ENCODE results near the gene PCDH9.
"Not testable (repeated sequence)": the region's sequence is repeated elsewhere in the genome, so short reads cannot be mapped to it uniquely, and the experiment has no call there.

PCDH9 gene

DNA sequence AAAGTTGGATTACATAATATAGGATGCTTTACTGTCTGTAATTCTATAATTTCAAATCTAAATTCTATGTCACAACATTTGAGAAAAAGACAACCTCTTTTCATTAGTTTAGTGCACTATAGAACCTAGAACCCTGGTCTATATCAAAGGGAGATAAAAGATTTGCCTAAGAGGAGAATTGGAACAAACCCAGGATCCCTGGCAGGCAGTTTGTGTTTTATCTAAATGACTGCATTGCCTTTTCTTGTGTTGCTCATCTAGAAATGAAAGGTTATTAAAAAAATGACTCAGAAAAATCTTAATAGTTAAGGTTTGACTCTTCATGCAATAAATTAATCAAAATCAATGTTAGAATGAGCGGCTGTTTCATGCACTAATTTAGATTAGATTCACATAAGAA is 96.7 kb downstream of the PCDH9 start:
- in situ Hi-C loops (cut with HindIII; ENCODE audit: low sequenced_read_pairs), result no loop called here

DNA sequence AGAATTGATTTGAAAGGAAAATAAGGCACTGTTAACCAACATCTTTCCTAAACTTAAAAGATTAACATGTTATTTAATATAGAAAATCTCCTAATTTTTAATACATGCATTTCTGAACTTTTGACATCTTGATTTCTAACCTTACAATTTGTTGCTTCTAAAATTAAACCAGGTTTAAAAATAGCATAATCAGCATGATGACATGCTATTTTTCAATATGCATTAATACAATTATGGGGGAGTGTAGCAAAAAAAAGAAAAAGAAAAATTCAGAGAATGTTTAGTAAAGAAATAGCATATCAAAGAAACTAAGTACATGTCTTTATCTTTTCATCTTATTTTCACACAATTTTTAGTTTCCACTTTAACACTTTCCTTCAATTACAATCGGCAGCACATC is 98.7 kb downstream of the PCDH9 start:
- in situ Hi-C loops (cut with HindIII; ENCODE audit: low sequenced_read_pairs), result no loop called here

DNA sequence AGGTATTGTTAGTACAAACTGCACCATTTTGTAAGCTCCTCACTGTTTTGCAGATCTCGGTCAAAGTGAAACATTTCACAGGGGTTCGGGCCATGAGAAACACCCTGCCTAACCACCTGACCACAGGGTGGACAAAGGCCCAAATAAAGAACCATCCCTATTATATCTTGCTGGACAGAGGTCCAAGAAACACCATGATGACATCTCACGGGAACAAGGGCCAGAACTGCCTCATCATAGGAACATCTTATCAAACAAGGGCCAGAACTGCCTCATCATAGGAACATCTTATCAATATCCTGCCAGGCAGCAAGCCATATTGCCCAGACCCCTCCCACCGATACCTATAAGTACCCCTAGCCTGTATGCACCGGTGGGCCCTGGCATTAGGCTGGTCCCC is 99.7 kb downstream of the PCDH9 start:
- in situ Hi-C loops (cut with HindIII; ENCODE audit: low sequenced_read_pairs), result no loop called here

DNA sequence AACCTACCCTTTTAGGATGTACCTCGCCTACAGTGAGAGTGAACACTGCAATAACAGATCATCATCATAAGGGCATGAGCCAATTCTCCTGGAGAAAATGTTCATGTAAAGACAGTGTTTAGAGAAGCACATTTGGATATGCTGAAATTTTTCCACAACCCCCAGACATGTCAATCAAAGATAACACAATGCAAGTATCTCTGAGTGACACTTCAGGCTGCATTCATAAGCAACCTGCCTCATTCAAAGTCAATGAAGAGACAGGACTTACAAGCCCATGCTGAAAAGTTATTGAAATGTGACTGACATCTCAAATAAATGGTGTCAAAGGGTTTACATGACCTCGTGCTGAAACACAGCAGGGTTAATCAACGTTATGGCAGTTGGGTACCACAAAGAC is 102.0 kb downstream of the PCDH9 start:
- in situ Hi-C loops (cut with HindIII; ENCODE audit: low sequenced_read_pairs), result no loop called here

DNA sequence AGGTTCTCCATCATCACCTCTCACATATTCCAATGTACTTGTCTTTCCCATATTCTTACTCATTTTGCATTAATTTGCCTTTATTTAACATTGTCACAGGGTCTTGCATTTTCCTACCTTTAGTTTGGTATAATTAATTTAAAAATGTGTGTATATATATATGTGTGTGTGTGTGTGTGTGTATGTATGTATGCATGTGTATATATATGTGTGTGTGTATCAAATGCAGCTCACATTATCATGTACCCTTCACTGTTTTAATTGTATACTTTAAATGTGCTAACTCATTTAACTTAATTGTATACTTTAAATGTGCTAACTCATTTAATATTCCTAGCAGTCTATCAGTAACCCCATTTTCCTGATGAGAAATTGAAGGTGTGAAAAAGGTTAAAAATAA is 104.5 kb downstream of the PCDH9 start:
- in situ Hi-C loops (cut with HindIII; ENCODE audit: low sequenced_read_pairs), result no loop called here

DNA sequence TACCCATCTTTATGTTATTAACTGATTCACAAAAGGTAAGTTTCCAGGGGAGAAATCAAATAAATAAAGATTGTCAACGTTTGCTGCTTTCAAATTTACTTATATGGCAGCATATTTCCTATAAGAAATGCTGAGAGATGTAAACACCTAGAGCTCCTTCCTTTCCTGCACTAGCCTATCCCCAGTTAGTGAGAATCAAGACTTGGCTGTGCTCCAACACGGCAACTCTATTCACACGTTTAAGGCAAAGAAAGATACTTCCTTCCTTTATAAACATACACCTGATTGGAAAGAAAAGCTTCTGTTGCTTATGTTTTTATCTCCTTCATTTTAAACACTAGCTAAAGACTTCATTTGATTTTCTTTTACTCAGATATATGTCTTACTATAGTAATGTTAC is 107.0 kb downstream of the PCDH9 start:
- in situ Hi-C loops (cut with HindIII; ENCODE audit: low sequenced_read_pairs), result no loop called here

DNA sequence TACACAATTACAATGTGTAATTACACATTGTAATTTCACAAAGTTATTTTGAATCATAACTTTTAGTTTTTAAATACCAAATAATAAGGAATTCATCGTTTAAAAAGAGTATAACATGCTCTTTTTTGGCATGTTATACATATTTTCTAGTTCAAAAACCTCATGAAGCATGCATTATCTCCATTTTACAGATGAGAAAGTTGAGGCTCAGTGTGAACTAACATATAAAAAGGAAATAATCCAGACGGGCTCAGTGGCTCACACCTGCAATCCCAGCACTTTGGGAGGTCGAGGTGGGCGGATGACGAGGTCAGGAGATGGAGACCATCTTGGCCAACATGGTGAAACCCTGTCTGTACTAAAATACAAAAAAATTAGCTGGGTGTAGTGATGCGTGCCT is 107.9 kb downstream of the PCDH9 start:
- in situ Hi-C loops (cut with HindIII; ENCODE audit: low sequenced_read_pairs), result no loop called here

DNA sequence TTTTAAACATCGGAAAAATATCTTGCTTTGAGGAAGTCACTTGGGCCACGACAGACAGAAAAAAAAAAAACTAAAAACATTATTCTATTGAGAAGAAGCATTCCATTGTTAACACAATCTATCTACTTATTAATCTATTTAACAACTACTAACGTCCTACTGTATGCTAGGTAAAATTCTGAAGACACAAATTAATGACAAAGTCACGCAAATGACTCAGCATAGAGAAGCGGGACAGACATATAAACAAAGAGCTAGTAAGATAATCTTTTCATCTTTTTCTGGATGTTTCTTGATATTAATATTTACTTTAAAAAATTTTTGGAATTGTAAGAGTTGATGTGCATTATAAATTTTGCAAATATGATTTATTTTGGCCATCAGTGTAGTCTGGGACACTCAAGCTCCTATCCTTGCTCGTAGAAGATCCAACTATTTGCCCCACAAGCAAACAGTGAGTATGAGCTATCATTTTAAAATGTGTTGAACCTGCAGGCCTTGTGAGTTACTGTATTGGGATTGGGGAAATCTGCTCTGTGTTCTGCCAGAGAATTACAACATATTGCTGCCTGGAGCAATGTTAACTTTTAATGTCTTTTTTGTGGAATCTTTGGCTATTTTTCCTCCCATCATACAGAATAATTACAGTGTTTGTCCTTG is 109.1 kb downstream of the PCDH9 start:
- in situ Hi-C loops (cut with HindIII; ENCODE audit: low sequenced_read_pairs), result no loop called here

DNA sequence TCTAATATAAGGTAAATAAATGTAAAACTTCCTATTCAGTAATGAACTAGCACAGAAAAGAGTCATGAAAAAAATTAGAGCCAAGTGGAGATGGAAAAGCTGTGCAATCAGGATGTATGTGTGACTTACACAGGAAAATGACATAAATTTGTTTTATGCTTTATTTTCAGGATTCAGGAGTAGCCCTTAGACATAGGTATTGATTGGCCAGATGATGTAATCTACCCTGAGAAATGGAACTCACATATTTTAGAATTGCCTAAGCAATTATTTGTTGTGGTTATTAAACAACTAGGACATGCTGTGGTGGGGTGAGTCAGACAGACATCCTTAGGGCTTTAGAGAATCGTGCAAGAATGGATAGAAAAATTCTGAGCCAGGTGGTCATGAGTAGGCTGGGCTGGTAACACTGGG is 110.6 kb downstream of the PCDH9 start:
- in situ Hi-C loops (cut with HindIII; ENCODE audit: low sequenced_read_pairs), result no loop called here

DNA sequence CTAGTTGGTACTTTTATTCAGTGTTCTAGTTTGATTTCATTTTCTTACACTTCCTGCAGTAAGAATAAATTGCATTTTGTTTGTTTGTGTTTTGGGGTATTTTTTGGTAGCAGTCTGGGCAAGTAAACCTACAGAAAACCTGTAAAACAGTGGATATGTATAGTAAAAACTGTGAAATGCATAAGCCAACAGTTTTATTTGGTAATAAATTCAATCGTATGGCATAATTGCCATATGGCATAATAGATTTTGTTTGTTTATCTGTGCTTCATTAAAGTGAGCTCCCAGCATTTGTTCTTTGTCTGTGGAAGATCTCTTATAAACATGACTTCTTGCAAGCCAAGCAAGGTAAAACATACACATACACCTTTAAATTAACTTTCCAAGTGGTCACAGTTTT is 111.9 kb downstream of the PCDH9 start:
- in situ Hi-C loops (cut with HindIII; ENCODE audit: low sequenced_read_pairs), result no loop called here

DNA sequence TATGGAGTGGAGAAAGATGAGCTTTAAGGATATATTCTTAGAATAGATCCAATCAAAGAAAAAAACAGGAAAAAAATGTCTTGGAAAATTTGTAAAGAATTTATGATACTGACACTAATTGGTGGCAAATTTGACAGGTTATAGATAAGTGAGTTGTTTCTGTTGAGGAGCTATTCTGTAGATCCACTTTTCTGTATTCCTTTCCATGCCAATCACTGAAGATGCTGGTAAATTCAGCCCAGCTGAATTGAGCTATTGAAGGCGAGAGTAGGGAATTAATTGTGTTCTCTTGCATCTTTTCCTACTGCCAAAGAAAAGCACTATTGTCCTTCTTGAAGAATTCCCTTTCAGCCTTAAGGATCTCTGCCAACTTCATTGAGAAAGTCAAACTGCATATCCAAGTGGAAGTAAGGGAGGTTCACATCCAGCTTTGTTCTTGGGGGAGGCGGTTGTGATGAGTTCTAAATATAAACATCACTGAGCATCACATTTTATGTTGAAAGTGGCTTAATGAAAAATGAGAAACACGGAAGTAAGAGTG is 113.1 kb downstream of the PCDH9 start:
- in situ Hi-C loops (cut with HindIII; ENCODE audit: low sequenced_read_pairs), result no loop called here

DNA sequence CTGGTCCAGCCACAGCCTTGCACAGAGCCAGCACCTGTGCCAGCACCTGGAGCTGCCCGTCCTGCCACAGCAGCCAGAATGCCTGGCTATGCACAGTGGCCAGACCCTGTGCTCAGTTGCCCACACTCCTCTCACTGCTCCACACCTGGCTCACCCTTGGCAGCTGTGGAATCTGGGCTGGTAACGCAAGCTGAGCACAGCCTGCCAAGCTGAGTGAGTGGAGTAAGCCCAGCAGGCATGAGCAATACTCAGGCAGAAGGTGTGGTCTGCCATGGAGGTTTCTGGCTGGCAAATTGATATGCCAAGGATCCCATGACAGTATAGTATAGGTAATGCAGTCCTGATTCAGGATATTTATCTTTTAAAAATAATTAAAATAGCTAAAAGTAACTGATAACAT is 122.2 kb downstream of the PCDH9 start:
- in situ Hi-C loops (cut with HindIII; ENCODE audit: low sequenced_read_pairs), result no loop called here

DNA sequence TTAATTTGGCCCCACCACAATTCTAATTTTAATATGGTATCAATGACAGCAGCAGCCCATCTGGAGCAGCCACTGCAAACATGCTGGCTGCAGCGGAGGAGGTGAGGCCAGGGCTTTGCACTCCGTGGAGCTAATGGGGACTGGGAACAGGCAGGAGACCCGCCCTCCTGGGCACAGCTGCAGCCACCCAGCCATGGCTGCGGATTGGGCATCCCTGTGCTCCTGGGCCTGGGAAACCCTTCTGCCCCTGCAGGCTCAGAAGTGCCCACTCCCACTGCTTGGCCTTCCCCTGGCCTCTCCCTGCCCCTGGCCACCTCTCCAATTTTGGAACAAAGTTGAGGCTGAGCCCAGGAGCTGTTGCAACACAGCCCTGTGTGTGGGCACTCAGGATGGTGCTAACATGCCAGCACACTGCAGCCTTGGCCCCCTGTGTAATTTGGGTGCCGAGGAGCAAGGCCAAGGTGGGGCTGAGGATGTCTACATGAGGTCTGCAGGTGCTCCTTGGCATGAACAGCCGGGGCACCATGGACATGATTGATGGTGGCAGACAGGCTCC is 123.6 kb downstream of the PCDH9 start:
- in situ Hi-C loops (cut with HindIII; ENCODE audit: low sequenced_read_pairs), result no loop called here

DNA sequence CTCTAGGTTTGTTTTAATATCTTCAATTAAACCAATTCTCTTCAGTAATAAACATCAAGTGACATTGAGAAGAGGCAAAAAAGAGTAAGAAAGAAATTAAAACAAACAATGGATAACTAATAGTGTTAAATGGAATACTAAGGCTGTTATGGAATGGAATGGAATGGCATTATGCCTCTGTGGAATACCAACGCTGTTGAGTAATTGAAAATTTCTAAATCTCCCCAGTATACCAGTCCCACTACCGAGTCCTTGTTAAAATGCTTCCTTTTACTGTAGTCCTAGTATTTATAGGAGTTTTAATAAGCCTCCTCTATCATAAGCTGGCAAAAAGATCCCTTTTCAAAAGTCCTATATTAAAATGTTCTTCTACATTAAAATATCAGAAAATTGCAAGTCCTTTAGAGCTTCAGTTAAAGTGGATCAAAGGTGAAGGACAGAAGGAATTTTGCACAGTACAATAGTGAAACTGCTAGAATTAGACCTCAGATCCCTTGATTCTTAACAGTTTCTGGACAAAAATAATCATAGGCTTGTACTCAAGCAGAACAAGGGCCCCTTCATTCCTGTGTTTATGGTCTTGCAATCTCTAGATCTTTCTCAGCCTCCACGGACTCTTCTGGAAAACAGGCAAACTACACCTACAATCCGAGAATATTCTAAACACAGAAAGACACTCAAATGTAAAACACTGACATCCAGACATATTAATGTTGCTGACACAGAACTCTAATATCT is 128.2 kb downstream of the PCDH9 start:
- in situ Hi-C loops (cut with HindIII; ENCODE audit: low sequenced_read_pairs), result no loop called here

DNA sequence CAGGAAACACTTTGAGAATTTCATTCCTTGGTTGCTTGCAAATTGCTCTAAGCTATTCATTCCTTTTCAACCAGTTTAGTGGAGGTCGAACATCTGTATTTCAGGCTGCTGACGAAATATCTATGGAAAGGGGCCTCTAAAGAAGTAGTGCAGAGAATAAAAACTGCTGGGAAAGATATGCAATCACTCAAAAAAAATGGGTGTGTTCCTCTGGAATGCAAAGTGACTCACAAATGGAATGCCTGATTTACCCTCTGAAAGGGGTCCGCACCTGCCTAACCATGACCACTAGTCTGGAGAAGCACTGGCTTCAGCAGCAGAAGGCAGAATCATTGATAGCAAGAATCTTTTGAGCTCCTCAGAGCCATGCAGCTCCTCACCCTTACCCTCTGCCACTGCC is 129.4 kb downstream of the PCDH9 start:
- in situ Hi-C loops (cut with HindIII; ENCODE audit: low sequenced_read_pairs), result no loop called here

DNA sequence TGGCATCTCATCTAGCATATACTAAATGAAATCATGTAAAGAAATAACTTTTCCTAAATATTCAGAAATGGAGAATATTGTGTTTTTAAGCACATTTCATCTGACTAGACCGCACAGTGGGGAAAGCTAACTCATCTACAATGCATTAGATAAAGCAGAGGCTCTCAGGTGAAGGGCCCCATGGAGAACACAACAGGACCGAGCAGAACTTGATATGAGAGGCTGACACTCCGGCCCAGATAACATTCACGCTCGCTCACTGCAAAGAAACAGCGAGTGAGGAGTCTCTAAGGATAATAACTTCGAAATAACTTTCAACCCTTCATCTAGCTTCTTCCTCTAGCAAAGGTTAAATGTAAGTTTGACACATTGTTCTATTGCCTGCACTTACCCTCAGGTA is 130.6 kb downstream of the PCDH9 start:
- in situ Hi-C loops (cut with HindIII; ENCODE audit: low sequenced_read_pairs), result no loop called here

DNA sequence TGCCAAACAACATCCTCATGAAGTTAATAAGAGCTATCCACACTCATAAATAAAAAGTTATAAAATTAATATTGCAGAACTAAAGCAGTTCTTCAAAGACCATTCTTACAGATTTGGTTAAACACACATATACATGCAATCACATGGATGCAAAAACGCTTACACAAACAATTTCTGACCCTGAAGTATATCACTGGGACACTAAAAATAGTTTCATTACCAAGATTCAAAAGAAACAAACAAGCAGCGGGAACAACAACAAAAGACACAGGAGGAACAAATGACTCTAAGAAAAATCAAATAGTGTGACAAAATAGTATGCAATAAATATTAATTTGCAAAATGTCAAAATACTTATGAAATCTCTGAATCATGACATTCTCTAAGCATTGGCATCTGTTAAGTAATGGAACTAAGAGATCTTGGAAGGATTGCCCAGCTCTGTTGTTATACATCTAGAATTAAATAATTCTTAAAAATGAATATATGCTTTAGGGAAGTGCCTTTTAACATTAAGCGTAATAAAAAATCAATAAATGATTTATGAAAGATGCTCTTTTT is 132.2 kb downstream of the PCDH9 start:
- in situ Hi-C loops (cut with HindIII; ENCODE audit: low sequenced_read_pairs), result no loop called here

DNA sequence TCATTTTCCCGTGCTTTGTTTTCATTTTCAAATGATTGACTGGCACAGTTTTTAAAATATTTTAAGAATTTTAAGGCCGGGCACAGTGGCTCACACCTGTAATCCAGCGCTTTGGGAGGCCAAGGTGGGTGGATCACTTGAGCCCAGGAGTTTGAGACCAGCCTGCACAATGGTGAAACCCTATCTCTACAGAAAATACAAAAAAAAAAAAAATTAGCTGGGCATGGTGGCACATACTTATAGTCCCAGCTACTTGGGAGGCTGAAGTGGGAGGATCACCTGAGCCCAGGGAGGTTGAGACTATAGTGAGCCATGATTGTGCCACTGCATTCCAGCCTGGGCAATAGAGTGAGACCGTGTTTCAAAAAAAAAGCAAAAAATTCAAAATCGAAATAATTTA is 133.2 kb downstream of the PCDH9 start:
- in situ Hi-C loops (cut with HindIII; ENCODE audit: low sequenced_read_pairs), result not testable (repeated sequence)

DNA sequence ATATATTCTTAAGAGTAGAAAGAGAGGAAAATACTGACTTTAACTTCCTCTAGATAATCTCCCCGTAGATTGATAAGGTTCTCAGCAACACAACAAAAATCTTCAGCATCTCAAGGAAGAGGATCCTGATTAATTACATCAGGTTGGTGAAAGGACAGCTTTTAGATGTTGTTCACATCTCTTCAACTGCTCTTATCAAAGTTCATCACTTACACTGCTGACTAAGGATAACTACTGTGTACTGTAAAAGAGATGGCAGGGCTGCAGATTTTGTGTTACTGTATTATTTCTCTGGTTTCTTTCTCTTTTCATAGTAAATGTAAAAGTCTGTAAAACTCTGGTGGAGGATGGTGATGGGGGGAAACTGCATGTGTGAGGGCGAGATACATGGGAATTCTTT is 133.7 kb downstream of the PCDH9 start:
- in situ Hi-C loops (cut with HindIII; ENCODE audit: low sequenced_read_pairs), result no loop called here

DNA sequence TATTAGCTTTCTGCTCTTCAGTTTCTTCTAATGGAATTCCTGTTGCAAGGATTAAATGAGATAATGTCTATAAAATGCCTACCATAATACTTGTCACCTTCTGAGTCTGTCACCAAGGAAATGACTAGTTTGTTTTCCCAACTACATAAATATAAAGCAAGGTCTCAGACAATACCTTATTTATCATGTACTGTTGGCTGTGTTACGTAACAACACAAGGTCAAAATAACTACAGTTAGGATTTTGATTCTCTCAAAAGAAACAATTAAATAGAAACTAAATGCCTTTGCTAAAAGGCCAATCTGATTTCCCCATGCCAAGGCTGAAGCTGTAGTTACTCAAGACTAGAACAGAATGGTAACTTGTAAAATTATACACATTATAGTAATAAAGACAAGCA is 134.5 kb downstream of the PCDH9 start:
- in situ Hi-C loops (cut with HindIII; ENCODE audit: low sequenced_read_pairs), result no loop called here

DNA sequence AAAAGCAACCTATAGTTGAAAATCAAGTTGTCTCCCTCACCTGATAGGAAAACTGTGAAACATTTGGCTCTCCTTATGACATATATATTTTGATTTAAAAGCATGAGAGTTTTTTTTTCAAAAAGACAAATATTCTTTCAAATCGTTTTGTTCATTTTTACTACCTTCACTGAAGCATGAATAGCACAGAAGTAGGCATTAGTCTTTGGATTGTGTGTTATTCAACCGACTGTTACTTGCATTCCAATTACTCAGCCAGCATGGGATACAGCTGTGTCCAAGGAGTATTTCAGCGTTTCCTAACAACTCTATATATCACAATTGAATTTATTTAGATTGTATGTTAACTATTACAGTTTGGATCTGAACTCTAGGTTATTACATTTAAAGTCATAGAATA is 135.2 kb downstream of the PCDH9 start:
- in situ Hi-C loops (cut with HindIII; ENCODE audit: low sequenced_read_pairs), result no loop called here

DNA sequence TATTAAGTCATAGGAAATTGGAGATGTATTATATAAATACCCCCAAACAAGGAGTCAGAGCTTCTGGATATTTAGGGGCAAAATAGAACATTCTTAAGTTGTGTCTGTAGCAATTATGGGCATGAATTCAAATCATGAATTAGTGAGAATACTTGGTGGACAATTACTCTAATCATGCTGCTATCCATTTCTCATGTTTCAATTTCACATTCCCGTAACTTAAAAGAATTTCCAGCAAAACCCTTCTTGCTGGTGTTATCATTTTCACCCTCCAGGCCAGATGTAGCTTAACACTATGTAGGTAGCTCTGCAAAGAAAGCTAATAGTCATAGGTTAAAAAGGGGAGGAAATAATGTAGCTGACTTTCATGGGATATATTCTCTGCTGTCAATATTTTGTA is 136.1 kb downstream of the PCDH9 start:
- in situ Hi-C loops (cut with HindIII; ENCODE audit: low sequenced_read_pairs), result no loop called here
